Fibroblast of skin of left biceps (primary cell): Measurements from ENCODE around the gene PPP2R2C.

Source experiments
- DNase-seq, 2 experiments: peaks; one replicate each; pipeline ENCODE4 v3.0.0-alpha.2; 2013; ENCODE audit warnings: low read depth in 2 of 2

Gene PPP2R2C

DNA sequence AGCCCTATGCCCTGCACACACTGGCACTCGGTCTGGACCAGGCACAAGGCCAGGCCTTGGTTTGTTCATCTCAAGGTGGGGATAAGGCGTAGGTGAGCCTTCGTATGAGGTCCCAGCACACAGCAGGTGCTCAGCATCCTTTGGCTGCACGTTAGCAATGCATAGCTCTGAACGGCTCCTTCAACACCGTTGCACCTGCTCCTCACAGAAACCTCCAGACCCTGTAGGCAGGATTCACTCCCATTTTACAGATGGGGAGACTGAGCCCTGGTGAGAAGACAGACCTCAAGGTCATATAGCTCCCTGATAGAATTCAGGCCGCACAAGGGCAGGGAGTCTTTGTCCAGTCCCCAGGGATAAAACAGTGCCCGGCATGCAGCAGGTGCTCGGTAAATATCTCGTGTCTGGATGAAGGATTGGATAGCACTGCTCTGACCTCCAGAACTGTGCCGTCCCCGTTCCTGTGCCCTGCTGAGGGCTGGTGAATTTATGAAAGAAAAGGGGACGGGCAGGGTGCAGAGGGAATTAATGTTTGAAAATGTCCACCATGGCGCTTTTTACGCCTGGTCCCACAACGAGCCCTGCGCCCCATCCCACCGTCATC lies 2.4 kb downstream of the PPP2R2C start:
- no peak for DNase-seq

GRCh38 chr4:6469144-6469543 lies 3.3 kb downstream of the PPP2R2C start:
- no peak for DNase-seq

GRCh38 chr4:6468376-6468775 lies 4.0 kb downstream of the PPP2R2C start:
- DNase-seq = no peak

GRCh38 chr4:6467600-6467999 lies 4.8 kb downstream of the PPP2R2C start:
- no peak for DNase-seq

GRCh38 chr4:6466756-6467381 lies 5.5 kb downstream of the PPP2R2C start:
- DNase-seq = no peak

DNA sequence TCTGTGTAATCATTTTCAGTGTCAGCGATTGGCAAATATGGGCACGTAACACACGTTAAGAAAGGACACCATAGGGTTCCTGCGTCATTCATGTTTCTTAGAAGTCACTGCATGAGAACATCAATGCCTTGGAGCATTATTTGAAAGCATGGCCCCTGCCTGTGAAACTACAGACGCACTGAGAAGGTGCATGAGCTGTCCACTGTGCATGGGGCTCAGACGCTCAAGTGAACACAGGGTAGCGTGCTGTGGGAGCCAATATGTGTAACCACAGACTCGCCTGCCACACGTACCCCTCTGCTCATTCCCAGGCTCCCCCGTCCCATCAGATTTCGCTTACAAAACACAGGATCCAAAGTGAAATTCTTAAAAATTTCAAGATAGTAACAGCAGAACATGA lies 6.5 kb downstream of the PPP2R2C start:
- DNase-seq = no peak

- no peak for DNase-seq
Observed at GRCh38 chr4:6464842-6465588, 7.4 kb downstream of the PPP2R2C start.

DNA sequence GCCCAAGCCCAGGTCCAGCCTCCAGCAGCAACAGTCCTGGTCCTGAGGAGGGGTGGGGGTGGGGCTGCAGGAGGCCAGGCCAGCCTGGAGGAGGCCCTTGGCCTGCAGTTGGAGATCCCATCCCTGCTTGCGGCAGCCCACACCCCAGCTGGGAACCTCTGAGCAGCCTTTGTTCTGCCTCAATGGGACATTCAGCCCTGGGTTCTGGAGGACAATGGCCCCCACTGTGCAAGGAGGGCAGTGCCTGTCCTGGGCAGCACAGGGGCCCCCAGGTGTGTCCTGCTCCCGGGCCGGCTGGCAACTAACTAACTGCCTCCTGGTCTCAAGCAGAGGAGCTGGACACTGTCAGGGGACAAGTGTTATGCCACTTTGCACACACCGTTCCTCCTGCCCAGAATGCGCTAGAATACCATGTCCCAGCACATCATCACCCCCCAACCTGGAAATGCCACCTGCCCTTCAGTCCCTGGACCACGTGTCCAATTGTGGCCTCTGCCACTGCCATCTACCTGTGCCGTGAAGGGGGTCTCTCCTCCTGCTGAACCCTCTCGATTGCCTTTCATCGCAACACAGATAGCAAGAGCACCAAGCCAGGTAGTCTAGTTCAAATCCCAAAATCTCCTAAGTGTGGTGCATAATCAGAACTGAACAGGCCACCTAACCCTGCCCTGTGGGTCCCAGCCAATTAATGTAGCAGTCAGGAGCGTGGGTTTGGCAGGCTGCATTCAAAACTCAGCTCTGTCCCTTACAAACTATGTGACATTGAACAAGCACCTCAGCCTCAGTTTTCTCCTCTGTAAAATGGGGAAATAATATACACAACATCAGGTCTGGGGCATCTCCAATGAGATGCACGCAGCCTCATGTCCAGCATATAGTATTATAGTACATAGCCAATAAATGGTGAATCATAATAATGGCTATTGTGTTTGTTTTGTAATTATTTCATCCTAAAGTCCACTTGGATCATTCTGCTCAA lies 8.8 kb downstream of the PPP2R2C start:
- DNase-seq = no peak

- DNase-seq = no peak
Observed at GRCh38 chr4:6461301-6462165, 10.9 kb downstream of the PPP2R2C start.

GRCh38 chr4:6460876-6461275 lies 11.5 kb downstream of the PPP2R2C start:
- no peak for DNase-seq

DNA sequence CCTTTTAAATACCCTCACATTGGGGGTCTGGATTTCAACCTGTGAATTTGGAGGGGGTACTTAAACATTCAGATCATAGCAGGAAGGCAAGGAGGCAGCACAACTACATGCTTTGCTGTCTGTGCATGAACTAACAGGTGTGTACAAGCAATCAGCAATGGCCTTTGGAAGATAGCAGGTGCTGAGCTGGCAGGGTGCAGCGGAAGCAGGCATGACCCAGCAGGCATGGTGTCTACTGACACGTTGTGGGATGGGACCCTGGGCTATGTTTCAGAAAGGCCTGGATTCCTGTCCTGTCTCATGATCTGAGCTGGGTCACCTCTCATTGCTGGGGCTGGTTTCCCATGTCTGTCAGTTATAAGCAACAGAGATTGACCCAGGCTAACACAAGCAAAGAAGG lies 13.9 kb downstream of the PPP2R2C start:
- DNase-seq = no peak

DNA sequence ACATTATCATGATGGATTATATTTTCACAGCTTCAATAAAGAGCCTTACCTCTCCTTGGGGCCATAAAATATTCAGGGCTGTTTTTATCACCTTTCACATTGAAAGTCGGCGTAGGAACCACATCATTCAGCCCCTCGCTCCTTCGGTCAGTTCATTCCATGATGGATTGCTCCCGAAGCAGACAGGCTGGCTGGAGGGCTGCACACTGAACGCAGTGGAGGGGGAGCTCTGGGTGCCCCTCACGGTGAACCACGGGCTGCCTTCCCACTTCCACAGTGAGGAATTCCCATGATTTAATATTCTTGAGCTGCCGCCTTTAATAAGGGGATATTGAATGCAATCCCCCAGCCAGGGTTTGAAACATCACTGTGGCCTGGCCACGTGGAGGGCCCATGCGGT lies 16.0 kb downstream of the PPP2R2C start:
- DNase-seq = no peak

- no peak for DNase-seq
Observed at GRCh38 chr4:6454112-6454910, 18.1 kb downstream of the PPP2R2C start.

GRCh38 chr4:6453688-6453990 lies 18.8 kb downstream of the PPP2R2C start:
- no peak for DNase-seq

- DNase-seq = no peak
Observed at GRCh38 chr4:6452897-6453687, 19.3 kb downstream of the PPP2R2C start.

GRCh38 chr4:6452116-6452896 lies 20.1 kb downstream of the PPP2R2C start:
- no peak for DNase-seq

GRCh38 chr4:6451309-6451708 lies 21.1 kb downstream of the PPP2R2C start:
- DNase-seq = no peak

- no peak for DNase-seq
Observed at GRCh38 chr4:6450709-6451108, 21.7 kb downstream of the PPP2R2C start.
